Thymus (tissue), 11 donors: ENCODE results near the gene PIAS4. TPM values are rescaled to one million over a fixed set of nuclear protein-coding genes. Genes with fewer than 3 reads are reported as not detected.

Experiments
- DNase-seq, 9 donors: peaks; one replicate each; pipeline ENCODE4 v3.0.0-alpha.2; 2013; ENCODE audit warnings: low spot score in 9 of 9, low read depth in 6 of 9, missing footprints in 1 of 9
- H3K27ac ChIP-seq, 2 donors: one replicate each; pipeline ENCODE4 v1.5.1; 2013; ENCODE audit warnings: control low read depth in 1 of 2, low read depth in 1 of 2, low read length in 1 of 2, mild to moderate bottlenecking in 1 of 2, moderate library complexity in 1 of 2
- H3K27me3 ChIP-seq, 2 donors: one replicate each; pipeline ENCODE4 v1.5.1; 2013; ENCODE audit warnings: low read length in 1 of 2; ENCODE audit not compliant: control insufficient read depth in 2 of 2, insufficient read depth in 1 of 2
- H3K36me3 ChIP-seq, 2 donors: one replicate each; pipeline ENCODE4 v1.5.1; 2013; ENCODE audit warnings: low read length in 1 of 2, mild to moderate bottlenecking in 1 of 2, moderate library complexity in 1 of 2; ENCODE audit not compliant: control insufficient read depth in 2 of 2, insufficient read depth in 2 of 2
- H3K4me1 ChIP-seq, 2 donors: one replicate each; pipeline ENCODE4 v1.5.1; 2013; ENCODE audit warnings: low read length in 2 of 2; ENCODE audit not compliant: control insufficient read depth in 2 of 2, insufficient read depth in 2 of 2
- H3K4me3 ChIP-seq, 2 donors: one replicate each; pipeline ENCODE4 v1.5.1; 2013; ENCODE audit warnings: low read length in 2 of 2, control low read depth in 1 of 2, mild to moderate bottlenecking in 1 of 2
- H3K9me3 ChIP-seq, 2 donors: one replicate each; pipeline ENCODE4 v1.5.1; 2013; ENCODE audit warnings: low read length in 1 of 2, mild to moderate bottlenecking in 1 of 2; ENCODE audit not compliant: control insufficient read depth in 2 of 2, insufficient read depth in 1 of 2
- WGBS: extraction: QIAGEN DNeasy Blood & Tissue Kit; methylation state at CpG from one replicate; pipeline ENCODE4 v1.1.7; 2013; 5-methylcytosine and 5-hydroxymethylcytosine counted together
- polyA plus RNA-seq: library from polyadenylated mRNA; stranded (reverse); fragments of 200-250 nt; gene quantifications from one replicate; pipeline ENCODE4 v1.2.3, GENCODE V29; 2013
- total RNA-seq: library from RNA; stranded (reverse); fragments of 120-200 nt; gene quantifications from one replicate; pipeline ENCODE4 v1.2.4, GENCODE V29; 2013
- donor health status: healthy.

The PIAS4 gene
- total and polyA plus RNA-seq, 2 donors: 10.8 to 13.4 TPM

- WGBS: 88% methylated on average over 14 of the region's 14 CpGs
- no peaks in the 10 kb centered on the region for H3K27me3 ChIP-seq
- H3K4me3 ChIP-seq: no peak overlapping the region
- DNase-seq: no peak
- no peak overlapping the region for H3K27ac ChIP-seq
- no peaks in the 10 kb centered on the region for H3K9me3 ChIP-seq
- H3K4me1 ChIP-seq: no peaks in the 10 kb centered on the region
- H3K36me3 ChIP-seq: peaks cover 39 to 56% of the 10 kb centered on the region in 2 donors
Observed at GRCh38 chr19:4042731-4043082, 35.2 kb downstream of the PIAS4 start.

- no peak for DNase-seq
- no peak overlapping the region for H3K27ac ChIP-seq
- no peaks in the 10 kb centered on the region for H3K27me3 ChIP-seq
- 97% methylated on average over 11 of the region's 11 CpGs for WGBS
- no peaks in the 10 kb centered on the region for H3K4me1 ChIP-seq
- H3K36me3 ChIP-seq: peaks cover 42 to 58% of the 10 kb centered on the region in 2 donors
- H3K9me3 ChIP-seq: peaks cover 0 to 5% of the 10 kb centered on the region in 2 donors
- no peak overlapping the region for H3K4me3 ChIP-seq
Observed at GRCh38 chr19:4043401-4043800, 35.9 kb downstream of the PIAS4 start.

GRCh38 chr19:4043966-4044715 lies 36.6 kb downstream of the PIAS4 start:
- Histone ChIP-seq H3K36me3 (peaks cover 41 to 60% of the 10 kb centered on the region in 2 donors), H3K27ac (no peak overlapping the region), H3K4me1 (no peaks in the 10 kb centered on the region), H3K4me3 (no peak overlapping the region), H3K27me3 (no peaks in the 10 kb centered on the region), H3K9me3 (peaks cover 0 to 6% of the 10 kb centered on the region in 2 donors)
- no peak for DNase-seq
- WGBS: 98% methylated on average over 31 of the region's 31 CpGs

GRCh38 chr19:4044990-4045465 lies 37.5 kb downstream of the PIAS4 start:
- peaks cover 48 to 68% of the 10 kb centered on the region in 2 donors for H3K36me3 ChIP-seq
- DNase-seq: no peak

GRCh38 chr19:4045597-4046361 lies 38.2 kb downstream of the PIAS4 start:
- no peaks in the 10 kb centered on the region for H3K4me1 ChIP-seq

More at GRCh38 chr19:4044990-4045465, 37.5 kb downstream of the PIAS4 start:
- no peak overlapping the region for H3K27ac ChIP-seq
- H3K27me3 ChIP-seq: no peaks in the 10 kb centered on the region
- no peaks in the 10 kb centered on the region for H3K4me1 ChIP-seq
- H3K9me3 ChIP-seq: peaks cover 0 to 6% of the 10 kb centered on the region in 2 donors
- 96% methylated on average over 21 of the region's 21 CpGs for WGBS
- H3K4me3 ChIP-seq: no peak overlapping the region

GRCh38 chr19:4046362-4046691 lies 38.8 kb downstream of the PIAS4 start:
- Histone ChIP-seq H3K27ac (no peak overlapping the region), H3K9me3 (peaks cover 0 to 6% of the 10 kb centered on the region in 2 donors), H3K4me1 (no peaks in the 10 kb centered on the region), H3K36me3 (peaks cover 50 to 73% of the 10 kb centered on the region in 2 donors), H3K4me3 (no peak overlapping the region), H3K27me3 (no peaks in the 10 kb centered on the region)
- no peak for DNase-seq
- WGBS: 81% methylated on average over 7 of the region's 7 CpGs

More at GRCh38 chr19:4045597-4046361, 38.2 kb downstream of the PIAS4 start:
- Histone ChIP-seq H3K4me3 (no peak overlapping the region), H3K27me3 (no peaks in the 10 kb centered on the region), H3K27ac (no peak overlapping the region), H3K9me3 (peaks cover 0 to 6% of the 10 kb centered on the region in 2 donors), H3K36me3 (peaks cover 45 to 69% of the 10 kb centered on the region in 2 donors)
- WGBS: 97% methylated on average over 32 of the region's 32 CpGs
- DNase-seq: no peak

GRCh38 chr19:4046946-4047683 lies 39.6 kb downstream of the PIAS4 start:
- Histone ChIP-seq H3K4me3 (no peak overlapping the region), H3K4me1 (no peaks in the 10 kb centered on the region), H3K27me3 (no peaks in the 10 kb centered on the region), H3K9me3 (peaks cover 0 to 6% of the 10 kb centered on the region in 2 donors), H3K27ac (no peak overlapping the region), H3K36me3 (peaks cover 58 to 81% of the 10 kb centered on the region in 2 donors)
- no peak for DNase-seq
- WGBS: 96% methylated on average over 33 of the region's 33 CpGs

- H3K4me1 ChIP-seq: peaks cover 0 to 2% of the 10 kb centered on the region in 2 donors
- no peaks in the 10 kb centered on the region for H3K27me3 ChIP-seq
- WGBS: 95% methylated on average over 15 of the region's 15 CpGs
- H3K27ac ChIP-seq: no peak overlapping the region
- DNase-seq: no peak
- peaks cover 73 to 92% of the 10 kb centered on the region in 2 donors for H3K36me3 ChIP-seq
- no peak overlapping the region for H3K4me3 ChIP-seq
- peaks cover 0 to 6% of the 10 kb centered on the region in 2 donors for H3K9me3 ChIP-seq
Observed at GRCh38 chr19:4049432-4049831, 41.9 kb downstream of the PIAS4 start.
